GM23248 (cell line): ENCODE data around the gene MYOM1. TPM values are rescaled to one million over a fixed set of nuclear protein-coding genes. Genes with fewer than 3 reads are reported as not detected.

Experiments
- DNase-seq: peaks from one replicate; pipeline ENCODE4 v3.0.0-alpha.2; 2015
- H2AFZ ChIP-seq: fragments of 200-600 bp; sonication (generic); 2 replicates; pipeline ENCODE4 v1.6.1; 2016; ENCODE audit warnings: antibody characterized with exemption
- H3F3A ChIP-seq: fragments of 200-600 bp; sonication (generic); 2 replicates; pipeline ENCODE4 v1.6.1; 2016; ENCODE audit warnings: mild to moderate bottlenecking, antibody characterized with exemption, mixed run types; ENCODE audit not compliant: insufficient read depth
- H3K27ac ChIP-seq: fragments of 200-600 bp; sonication (generic); 2 replicates; pipeline ENCODE4 v1.5.1; 2016; ENCODE audit warnings: mild to moderate bottlenecking
- H3K27me3 ChIP-seq: fragments of 200-600 bp; sonication (generic); replicated peaks from 2 replicates; pipeline ENCODE4 v1.6.1; 2016; ENCODE audit warnings: mild to moderate bottlenecking; ENCODE audit not compliant: insufficient read depth
- H3K36me3 ChIP-seq: fragments of 200-600 bp; sonication (generic); 2 replicates; pipeline ENCODE4 v1.6.1; 2016; ENCODE audit warnings: low read depth, mild to moderate bottlenecking
- H3K4me1 ChIP-seq: fragments of 200-600 bp; sonication (generic); 2 replicates; pipeline ENCODE4 v1.6.1; 2016; ENCODE audit warnings: mild to moderate bottlenecking; ENCODE audit not compliant: insufficient read depth
- H3K4me2 ChIP-seq: fragments of 200-600 bp; sonication (generic); one replicate; pipeline ENCODE4 v1.6.1; 2016; ENCODE audit warnings: mild to moderate bottlenecking; ENCODE audit not compliant: unreplicated experiment
- H3K4me3 ChIP-seq: fragments of 200-600 bp; sonication (generic); 2 replicates; pipeline ENCODE4 v1.5.1; 2016; ENCODE audit warnings: mild to moderate bottlenecking
- H3K79me2 ChIP-seq: fragments of 200-600 bp; sonication (generic); 2 replicates; pipeline ENCODE4 v1.6.1; 2016; ENCODE audit warnings: mild to moderate bottlenecking; ENCODE audit not compliant: insufficient read depth
- H3K9ac ChIP-seq: fragments of 200-600 bp; sonication (generic); 2 replicates; pipeline ENCODE4 v1.6.1; 2016; ENCODE audit warnings: mild to moderate bottlenecking
- H3K9me2 ChIP-seq: fragments of 200-600 bp; sonication (generic); 2 replicates; pipeline ENCODE4 v1.6.1; 2016; ENCODE audit warnings: mixed run types, mild to moderate bottlenecking, moderate library complexity; ENCODE audit not compliant: insufficient read depth
- H3K9me3 ChIP-seq: fragments of 200-600 bp; sonication (generic); one replicate; pipeline ENCODE4 v1.6.1; 2017; ENCODE audit warnings: low read depth
- H4K20me1 ChIP-seq: fragments of 200-600 bp; sonication (generic); 2 replicates; pipeline ENCODE4 v1.6.0; 2016; ENCODE audit not compliant: insufficient read depth
- EZH2 ChIP-seq: fragments of 200-600 bp; sonication (generic); IDR thresholded peaks from 2 replicates; pipeline ENCODE4 v1.6.1; 2018; ENCODE audit warnings: antibody characterized with exemption, mild to moderate bottlenecking; ENCODE audit not compliant: insufficient read depth, poor library complexity, severe bottlenecking
- EZH2phosphoT487 ChIP-seq: fragments of 200-600 bp; sonication (generic); IDR thresholded peaks from 2 replicates; pipeline ENCODE4 v1.6.1; 2018; ENCODE audit warnings: antibody characterized with exemption, moderate library complexity, mild to moderate bottlenecking, low read depth; ENCODE audit not compliant: insufficient read depth
- WGBS, 2 experiments: methylation state at CpG; one replicate each; pipeline ENCODE4 v1.1.6; 2015 to 2017; ENCODE audit warnings: low lambda C conversion rate in 2 of 2, low coverage in 1 of 2; ENCODE audit errors: missing lambda C conversion rate in 2 of 2; 5-methylcytosine and 5-hydroxymethylcytosine counted together
- in situ Hi-C: fragments of 300-500 bp; cut with MboI; formaldehyde crosslinking; loops from 2 replicates; pipeline ENCODE4 v1.15.0; 2020
- polyA plus RNA-seq: library from polyadenylated mRNA; unstranded; fragments of >200 nt; fragmentation: Nextera tagmentation; extraction: Ambion mirVana; gene quantifications from 2 replicates; pipeline ENCODE4 v1.2.1, GENCODE V29; 2016
- total RNA-seq: library from RNA; depleted of rRNA; stranded (reverse); fragments of >200 nt; shearing (Covaris generic); gene quantifications from 2 replicates; pipeline ENCODE4 v1.2.3, GENCODE V29; 2014

Gene MYOM1
- total and polyA plus RNA-seq, 2 experiments from 2014 or later: 0.64 to 0.65 TPM

GRCh38 chr18:3238742-3239141, 19.0 kb upstream of the MYOM1 start:
- no peaks in the 10 kb centered on the region for H3K27me3 ChIP-seq
- H2AFZ ChIP-seq: no peak overlapping the region
- H4K20me1 ChIP-seq: no peaks in the 10 kb centered on the region
- no peaks in the 10 kb centered on the region for H3K4me1 ChIP-seq
- no peak overlapping the region for H3K27ac ChIP-seq
- H3K9me3 ChIP-seq: no peaks in the 10 kb centered on the region
- in situ Hi-C loops: loop anchor here (5.0 kb wide), 1 partner anchor 81 kb away; no protein-coding TSS in a partner anchor
- TF ChIP-seq EZH2phosphoT487 (no peak), EZH2 (no peak)
- no peaks in the 10 kb centered on the region for H3F3A ChIP-seq
- WGBS, 2 experiments: 73 to 84% methylated on average over 2 of the region's 2 CpGs
- H3K9me2 ChIP-seq: no peaks in the 10 kb centered on the region
- H3K9ac ChIP-seq: no peak overlapping the region
- H3K79me2 ChIP-seq: 0 out of 2 replicates have a peak, but pooled peaks cover 2% of the 10 kb centered on the region
- H3K4me3 ChIP-seq: no peak overlapping the region
- DNase-seq: peak; percentile 21
- H3K4me2 ChIP-seq: no peak overlapping the region
- H3K36me3 ChIP-seq: no peaks in the 10 kb centered on the region

DNA sequence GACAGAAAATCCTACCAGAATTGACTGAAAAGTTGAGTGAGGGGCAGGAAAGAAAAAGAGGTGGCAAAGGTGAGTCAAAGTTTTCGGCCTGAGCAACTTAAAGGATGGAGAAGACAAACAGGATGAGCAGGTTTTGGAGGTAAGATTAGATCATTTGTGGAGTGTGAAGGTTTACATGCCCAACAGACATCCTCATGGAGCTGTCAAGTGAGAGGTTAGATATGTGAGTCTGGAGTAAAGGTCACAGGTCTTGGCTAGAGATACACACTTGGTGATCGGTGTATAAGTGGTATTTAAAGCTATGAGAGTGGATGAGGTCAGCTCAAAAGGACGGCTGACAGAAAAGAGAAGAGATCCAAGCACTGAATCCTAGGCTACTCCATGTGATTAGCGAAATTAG, 16.7 kb upstream of the MYOM1 start:
- Histone ChIP-seq H3K4me1 (no peaks in the 10 kb centered on the region), H3F3A (no peaks in the 10 kb centered on the region), H2AFZ (no peak overlapping the region), H3K27ac (no peak overlapping the region), H3K27me3 (no peaks in the 10 kb centered on the region), H3K4me3 (no peak overlapping the region), H3K79me2 (no peaks in the 10 kb centered on the region), H3K9me3 (no peaks in the 10 kb centered on the region), H3K9me2 (no peaks in the 10 kb centered on the region), H3K9ac (no peak overlapping the region), H3K4me2 (no peak overlapping the region), H4K20me1 (no peaks in the 10 kb centered on the region), H3K36me3 (no peaks in the 10 kb centered on the region)
- DNase-seq: no peak
- TF ChIP-seq EZH2phosphoT487: no peak
- no peak for TF ChIP-seq EZH2
- in situ Hi-C loops: loop anchor here (5.0 kb wide), 1 partner anchor 79 kb away; no protein-coding TSS in a partner anchor
- WGBS, 2 experiments: 67 to 68% methylated on average over 4 of the region's 4 CpGs

DNA sequence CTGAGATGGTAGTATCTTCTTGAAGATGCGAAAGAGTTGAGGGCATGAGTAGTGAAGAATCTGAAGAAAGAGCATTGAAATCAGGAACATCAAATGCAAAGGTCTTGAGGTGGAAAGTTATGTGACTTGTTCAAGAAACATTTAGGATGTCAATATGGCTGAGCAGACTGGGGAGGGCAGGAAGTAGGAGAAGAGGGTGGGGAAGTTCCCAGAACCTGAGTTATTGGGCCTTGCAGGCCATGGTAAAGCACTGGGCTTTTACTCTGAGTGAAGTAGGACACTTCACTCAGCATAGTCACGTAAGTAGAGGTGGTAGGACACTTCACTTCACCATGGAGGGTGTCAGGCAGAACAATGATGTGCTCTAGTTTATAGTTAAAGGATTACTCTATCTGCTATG, 16.1 kb upstream of the MYOM1 start:
- in situ Hi-C loops: loop anchor here (5.0 kb wide), 1 partner anchor 79 kb away; no protein-coding TSS in a partner anchor
- Histone ChIP-seq H2AFZ (no peak overlapping the region), H3K27me3 (no peaks in the 10 kb centered on the region), H3K9me2 (no peaks in the 10 kb centered on the region), H3K27ac (no peak overlapping the region), H3K36me3 (no peaks in the 10 kb centered on the region), H3K9ac (no peak overlapping the region), H4K20me1 (no peaks in the 10 kb centered on the region), H3F3A (no peaks in the 10 kb centered on the region), H3K4me1 (no peaks in the 10 kb centered on the region), H3K4me2 (no peak overlapping the region), H3K79me2 (no peaks in the 10 kb centered on the region), H3K4me3 (no peak overlapping the region), H3K9me3 (no peaks in the 10 kb centered on the region)
- no peak for DNase-seq
- 94 to 97% methylated on average over 2 of the region's 2 CpGs for WGBS, 2 experiments
- TF ChIP-seq EZH2phosphoT487: no peak
- TF ChIP-seq EZH2: no peak

GRCh38 chr18:3234457-3234856, 14.7 kb upstream of the MYOM1 start:
- Histone ChIP-seq H3K27ac (no peak overlapping the region), H3K9me2 (no peaks in the 10 kb centered on the region), H3K36me3 (no peaks in the 10 kb centered on the region), H3K79me2 (no peaks in the 10 kb centered on the region), H4K20me1 (no peaks in the 10 kb centered on the region), H3K9ac (no peak overlapping the region), H2AFZ (no peak overlapping the region), H3K4me3 (no peak overlapping the region), H3K4me2 (no peak overlapping the region), H3K9me3 (no peaks in the 10 kb centered on the region), H3F3A (no peaks in the 10 kb centered on the region), H3K27me3 (no peaks in the 10 kb centered on the region), H3K4me1 (no peaks in the 10 kb centered on the region)
- TF ChIP-seq EZH2phosphoT487 (no peak), EZH2 (no peak)
- in situ Hi-C loops: loop anchor here (5.0 kb wide), 1 partner anchor 292 kb away; no protein-coding TSS in a partner anchor
- no peak for DNase-seq
- 37 to 40% methylated on average over 5 of the region's 5 CpGs for WGBS, 2 experiments

- no peaks in the 10 kb centered on the region for H4K20me1 ChIP-seq
- H3F3A ChIP-seq: no peaks in the 10 kb centered on the region
- H3K79me2 ChIP-seq: no peaks in the 10 kb centered on the region
- H3K27me3 ChIP-seq: no peaks in the 10 kb centered on the region
- TF ChIP-seq EZH2 (no peak), EZH2phosphoT487 (no peak)
- WGBS, 2 experiments: 76 to 79% methylated on average over 4 of the region's 4 CpGs
- H3K27ac ChIP-seq: no peak overlapping the region
- no peaks in the 10 kb centered on the region for H3K36me3 ChIP-seq
- in situ Hi-C loops: loop anchor here (5.0 kb wide), 1 partner anchor 291 kb away; no protein-coding TSS in a partner anchor
- no peak overlapping the region for H3K4me2 ChIP-seq
- H3K4me3 ChIP-seq: no peak overlapping the region
- no peak overlapping the region for H3K9ac ChIP-seq
- H2AFZ ChIP-seq: no peak overlapping the region
- no peaks in the 10 kb centered on the region for H3K4me1 ChIP-seq
- H3K9me2 ChIP-seq: no peaks in the 10 kb centered on the region
- H3K9me3 ChIP-seq: no peaks in the 10 kb centered on the region
- no peak for DNase-seq
These were observed 13.8 kb upstream of the MYOM1 start for GRCh38 chr18:3233433-3234168.
